22Rv1 (cell line): Measurements from ENCODE around the gene CARD10.

Experiments used
- H3K27ac ChIP-seq: fragments of 450-650 bp; 2 replicates; pipeline ENCODE4 v1.5.1; 2017
- CTCF ChIP-seq: fragments of 450-650 bp; IDR thresholded peaks from 2 replicates; pipeline ENCODE4 v1.5.1; 2017; ENCODE audit warnings: mild to moderate bottlenecking
- ZFX ChIP-seq: fragments of 450-650 bp; IDR thresholded peaks from 2 replicates; pipeline ENCODE4 v1.6.1; 2017; ENCODE audit warnings: antibody characterized with exemption, borderline replicate concordance

The CARD10 gene

GRCh38 chr22:37498289-37498909 lies 20.8 kb downstream of the CARD10 start:
- peak overlapping the region; percentile 94; the same call in 1 of the 2 replicates for H3K27ac ChIP-seq
- TF ChIP-seq CTCF (peak; percentile 89), ZFX (no peak)

- no peak overlapping the region for H3K27ac ChIP-seq
- TF ChIP-seq ZFX (no peak), CTCF (no peak)
These were observed 22.1 kb downstream of the CARD10 start for GRCh38 chr22:37497062-37497599.

- TF ChIP-seq ZFX (no peak), CTCF (no peak)
- H3K27ac ChIP-seq: no peak overlapping the region
These were observed 22.6 kb downstream of the CARD10 start for GRCh38 chr22:37496651-37497050.

GRCh38 chr22:37493979-37494378 lies 25.2 kb downstream of the CARD10 start:
- H3K27ac ChIP-seq: no peak overlapping the region
- TF ChIP-seq CTCF (no peak), ZFX (no peak)

GRCh38 chr22:37492428-37493344 lies 26.5 kb downstream of the CARD10 start:
- no peak overlapping the region for H3K27ac ChIP-seq
- no peak for TF ChIP-seq ZFX
- TF ChIP-seq CTCF: peak; percentile 68

- H3K27ac ChIP-seq: no peak overlapping the region
These were observed 27.4 kb downstream of the CARD10 start for GRCh38 chr22:37491559-37492427.

More at GRCh38 chr22:37491559-37492427, 27.4 kb downstream of the CARD10 start:
- TF ChIP-seq ZFX (no peak), CTCF (no peak)
